ENCODE measurements around the gene PTGES3L. TPM values are rescaled to one million over a fixed set of nuclear protein-coding genes. Genes with fewer than 3 reads are reported as not detected.
A peak's percentile ranks its signal among the peaks of the same experiment; 100 is the strongest.

PTGES3L gene
- total and polyA plus RNA-seq, 2 of the 13 experiments (the other 11 are each of a cell fraction or from before 2014, with no cell fraction given): 1.2 to 2.9 TPM

DNA sequence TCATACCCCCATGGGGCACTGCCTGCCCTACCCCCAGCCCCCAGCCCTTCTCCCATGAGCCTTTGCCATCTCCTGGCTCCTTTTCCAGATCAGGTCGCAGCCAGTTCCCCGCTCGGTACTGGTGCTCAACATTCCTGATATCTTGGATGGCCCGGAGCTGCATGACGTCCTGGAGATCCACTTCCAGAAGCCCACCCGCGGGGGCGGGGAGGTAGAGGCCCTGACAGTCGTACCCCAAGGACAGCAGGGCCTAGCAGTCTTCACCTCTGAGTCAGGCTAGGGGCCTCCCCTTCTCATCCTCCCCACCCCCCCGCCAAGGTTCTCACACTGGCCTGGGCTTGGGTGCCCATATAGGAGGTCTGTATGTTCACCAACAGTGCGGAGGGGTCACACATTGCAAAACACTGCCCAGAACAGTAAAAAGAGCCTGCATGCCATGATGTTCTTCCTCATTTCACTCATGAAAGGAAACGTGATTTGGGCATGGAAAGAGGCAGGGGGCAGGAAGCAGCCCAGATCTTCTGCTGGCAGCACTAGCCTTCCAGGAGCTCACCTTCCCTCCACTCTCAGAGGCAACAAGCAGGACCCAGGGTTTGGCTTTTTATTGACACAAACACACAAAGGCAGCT, 34.3 kb upstream of the PTGES3L start (continued):
- TF ChIP-seq ETS1 (CRISPR knock-in tag; IDR thresholded peaks at IDR 0.05) (no peak), TSC22D2 (CRISPR knock-in tag; IDR thresholded peaks at IDR 0.05; ENCODE audit: borderline replicate concordance) (no peak), ZNF317 (CRISPR knock-in tag; IDR thresholded peaks at IDR 0.05) (no peak), POLR2G (IDR thresholded peaks at IDR 0.05; ENCODE audit: low read depth, low read length) (peak; percentile 44; the same call in 1 of the 2 replicates), ASH2L (IDR thresholded peaks at IDR 0.05; ENCODE audit: insufficient read length, low read depth, low read length) (no peak), KLF12 (CRISPR knock-in tag; IDR thresholded peaks at IDR 0.05; ENCODE audit: borderline replicate concordance) (no peak), SPEN (CRISPR knock-in tag; IDR thresholded peaks at IDR 0.05; ENCODE audit: low read depth) (peak; percentile 20; the same call in 1 of the 2 replicates), ZFP36L2 (CRISPR knock-in tag; IDR thresholded peaks at IDR 0.05) (no peak), NFKBIZ (CRISPR knock-in tag; IDR thresholded peaks at IDR 0.05) (no peak), AHR (CRISPR knock-in tag; IDR thresholded peaks at IDR 0.05) (no peak)
- TF ChIP-seq, protein P1, sequence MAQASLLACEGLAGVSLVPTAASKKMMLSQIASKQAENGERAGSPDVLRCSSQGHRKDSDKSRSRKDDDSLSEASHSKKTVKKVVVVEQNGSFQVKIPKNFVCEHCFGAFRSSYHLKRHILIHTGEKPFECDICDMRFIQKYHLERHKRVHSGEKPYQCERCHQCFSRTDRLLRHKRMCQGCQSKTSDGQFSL (CRISPR knock-in tag; IDR thresholded peaks at IDR 0.05): peak; percentile 20; the same call in 1 of the 2 replicates

- DNase-seq (ENCODE audit: low spot score) (no peak), FAIRE-seq (no peak), ATAC-seq (no peak)
- Histone ChIP-seq H3K27ac (ENCODE audit: extremely low read length, insufficient read depth, low read length) (no peak overlapping the region), H3K4me3 (replicated peaks in 1 of 3; ENCODE audit: insufficient read depth in 1 of 3, low read depth in 2 of 3, low read length in 3 of 3) (no peak overlapping the region), H3K4me2 (ENCODE audit: low read depth, low read length) (no peak overlapping the region), H3K27me3 (ENCODE audit: control insufficient read depth in 1 of 2, insufficient read depth in 2 of 2, low read length in 2 of 2) (no peaks in the 10 kb centered on the region), H3K79me2 (ENCODE audit: insufficient read depth, low read length) (peaks cover 4% of the 10 kb centered on the region), H3K4me1 (ENCODE audit: insufficient read depth, low read length) (peaks cover 71% of the 10 kb centered on the region), H3K9ac (ENCODE audit: insufficient read depth, low read depth, low read length) (no peak overlapping the region), H3K36me3 (replicated peaks in 1 of 2; ENCODE audit: control insufficient read depth in 1 of 2, insufficient read depth in 2 of 2, low read length in 2 of 2) (peaks cover 25 to 48% of the 10 kb centered on the region in 2 experiments), H2AFZ (ENCODE audit: low read length) (no peak overlapping the region), H3K9me3 (ENCODE audit: low read length) (no peaks in the 10 kb centered on the region), H4K20me1 (ENCODE audit: insufficient read depth, low read length) (no peaks in the 10 kb centered on the region)
- intact Hi-C loops (cut with micrococcal nuclease; ENCODE audit: unreplicated experiment) (no loop called here), in situ Hi-C loops (cut with HindIII; ENCODE audit: extremely low pct_ligation_motif_present, low pct_unique_long_range_greater_than_20kb) (no loop called here)
- no TSS peak for BruUV-seq (replicated peaks)
- POLR2A ChIA-PET: interaction anchor here (3.5 to 8.3 kb wide), 2 partner anchors 12 to 15 kb away, joined by 16 to 162 read pairs; partner anchors contain the start of genes RND2 and RPL27
- CTCF ChIA-PET (ENCODE audit: low intra/inter-chr PET ratio, low total read pairs): no interaction called here
- WGBS (ENCODE audit: low lambda C conversion rate): 98% methylated on average over 6 of the region's 8 CpGs
- TF ChIP-seq POLR2A (IDR thresholded peaks at IDR 0.05; ENCODE audit: insufficient read depth in 1 of 2, low read depth in 2 of 2, low read length in 2 of 2) (peak in 1 of 2 experiments; percentile 16; a peak in 1 of 4 replicates), CSRNP2 (CRISPR knock-in tag; conservative IDR thresholded peaks at IDR 0.05; ENCODE audit: low read depth) (no peak), SMAD3 (CRISPR knock-in tag; IDR thresholded peaks at IDR 0.05) (no peak), ZNF720 (CRISPR knock-in tag; IDR thresholded peaks at IDR 0.05) (no peak), ZFP36L1 (CRISPR knock-in tag; IDR thresholded peaks at IDR 0.05) (no peak), TBX2 (CRISPR knock-in tag; IDR thresholded peaks at IDR 0.05; ENCODE audit: borderline replicate concordance) (peak; percentile 28; the same call in 1 of the 2 replicates), NONO (IDR thresholded peaks at IDR 0.05) (no peak), NONO (CRISPR knock-in tag; conservative IDR thresholded peaks at IDR 0.05) (no peak), ATRX (CRISPR knock-in tag; IDR thresholded peaks at IDR 0.05; ENCODE audit: borderline replicate concordance) (no peak)
- TF ChIP-seq, protein P2, sequence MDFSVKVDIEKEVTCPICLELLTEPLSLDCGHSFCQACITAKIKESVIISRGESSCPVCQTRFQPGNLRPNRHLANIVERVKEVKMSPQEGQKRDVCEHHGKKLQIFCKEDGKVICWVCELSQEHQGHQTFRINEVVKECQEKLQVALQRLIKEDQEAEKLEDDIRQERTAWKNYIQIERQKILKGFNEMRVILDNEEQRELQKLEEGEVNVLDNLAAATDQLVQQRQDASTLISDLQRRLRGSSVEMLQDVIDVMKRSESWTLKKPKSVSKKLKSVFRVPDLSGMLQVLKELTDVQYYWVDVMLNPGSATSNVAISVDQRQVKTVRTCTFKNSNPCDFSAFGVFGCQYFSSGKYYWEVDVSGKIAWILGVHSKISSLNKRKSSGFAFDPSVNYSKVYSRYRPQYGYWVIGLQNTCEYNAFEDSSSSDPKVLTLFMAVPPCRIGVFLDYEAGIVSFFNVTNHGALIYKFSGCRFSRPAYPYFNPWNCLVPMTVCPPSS (IDR thresholded peaks at IDR 0.05): no peak
Observed at GRCh38 chr17:43013296-43013695, 33.4 kb upstream of the PTGES3L start.

All from HepG2 (cell line).